Testis (tissue), 2 donors: ENCODE data around the gene CLCN6.

Experiments used
- CTCF ChIP-seq, 3 experiments: fragments of 450-650 bp in 2 of 3; fragments of 200-600 bp in 1 of 3; sonication (generic) in 1 of 3; IDR thresholded peaks; one replicate each; pipeline ENCODE4 v1.5.1; 2016 to 2019; ENCODE audit warnings: antibody characterized with exemption in 3 of 3, mild to moderate bottlenecking in 2 of 3, moderate library complexity in 1 of 3
- POLR2A ChIP-seq: fragments of 450-650 bp; IDR thresholded peaks from one replicate; pipeline ENCODE4 v1.6.1; 2017; ENCODE audit warnings: antibody characterized with exemption, mild to moderate bottlenecking, moderate library complexity

- TF ChIP-seq POLR2A (no peak), CTCF (IDR thresholded peaks at IDR 0.05) (no peak)
These were observed 34.0 kb downstream of the CLCN6 start for GRCh38 chr1:11839727-11840705.
